Measurements from ENCODE around the gene TMEM132E.

TMEM132E gene

DNA sequence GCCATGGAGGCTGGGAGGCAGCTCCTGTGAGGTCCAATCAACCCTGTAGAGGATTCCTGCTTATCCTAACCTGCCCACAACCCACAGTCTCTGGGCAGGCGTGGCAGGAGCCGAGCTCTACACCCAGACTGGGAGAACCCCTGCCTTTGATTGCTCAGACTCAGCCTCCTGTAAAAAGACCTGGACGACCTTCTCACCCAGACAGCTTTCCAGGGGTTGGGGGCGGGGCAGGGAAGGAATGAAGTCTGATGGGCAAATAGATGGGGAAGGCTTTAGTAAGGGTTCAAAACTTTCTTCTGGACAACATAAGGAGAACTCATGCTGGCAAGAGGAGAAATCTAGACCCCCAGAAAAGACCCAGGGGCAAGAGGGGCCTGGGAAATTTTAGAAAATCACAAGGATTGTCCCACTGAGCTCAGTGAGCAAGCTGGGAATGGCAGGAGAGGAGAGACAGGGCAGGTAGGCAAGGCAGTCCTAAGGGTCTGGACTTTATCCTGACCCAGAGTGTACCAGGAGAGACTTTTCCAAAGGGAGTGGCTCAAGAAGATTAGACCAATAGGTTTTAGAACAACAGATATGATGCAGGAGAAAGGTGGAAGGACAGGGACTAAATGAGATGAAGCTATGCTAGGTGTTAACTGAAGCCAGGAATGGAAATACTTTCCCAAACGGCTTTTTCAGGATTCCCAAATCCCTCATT, 70.8 kb downstream of the TMEM132E start:
- H3K4me3 ChIP-seq (ENCODE audit: low read depth, low read length), result no peak overlapping the region
- no peak for DNase-seq (ENCODE audit: low read depth)
- TF ChIP-seq CTCF (conservative IDR thresholded peaks at IDR 0.05; ENCODE audit: low read depth, low read length), result no peak

- TF ChIP-seq CTCF (conservative IDR thresholded peaks at IDR 0.05; ENCODE audit: low read depth, low read length), result no peak
- no peak overlapping the region for H3K4me3 ChIP-seq (ENCODE audit: low read depth, low read length)
- no peak for DNase-seq (ENCODE audit: low read depth)
Measured at GRCh38 chr17:34651402-34651811, 72.0 kb downstream of the TMEM132E start.

GRCh38 chr17:34652021-34652555, 72.7 kb downstream of the TMEM132E start:
- no peak overlapping the region for H3K4me3 ChIP-seq (ENCODE audit: low read depth, low read length)
- DNase-seq (ENCODE audit: low read depth), result no peak
- TF ChIP-seq CTCF (conservative IDR thresholded peaks at IDR 0.05; ENCODE audit: low read depth, low read length), result no peak

- no peak for DNase-seq (ENCODE audit: low read depth)
- no peak for TF ChIP-seq CTCF (conservative IDR thresholded peaks at IDR 0.05; ENCODE audit: low read depth, low read length)
- H3K4me3 ChIP-seq (ENCODE audit: low read depth, low read length), result no peak overlapping the region
Measured at GRCh38 chr17:34653511-34653910, 74.1 kb downstream of the TMEM132E start.

- no peak overlapping the region for H3K4me3 ChIP-seq (ENCODE audit: low read depth, low read length)
- TF ChIP-seq CTCF (conservative IDR thresholded peaks at IDR 0.05; ENCODE audit: low read depth, low read length), result no peak
- DNase-seq (ENCODE audit: low read depth), result no peak
Measured at GRCh38 chr17:34654276-34654880, 75.0 kb downstream of the TMEM132E start.

GRCh38 chr17:34654881-34655276, 75.5 kb downstream of the TMEM132E start:
- TF ChIP-seq CTCF (conservative IDR thresholded peaks at IDR 0.05; ENCODE audit: low read depth, low read length), result no peak
- DNase-seq (ENCODE audit: low read depth), result no peak
- no peak overlapping the region for H3K4me3 ChIP-seq (ENCODE audit: low read depth, low read length)

GRCh38 chr17:34656801-34657200, 77.4 kb downstream of the TMEM132E start:
- DNase-seq (ENCODE audit: low read depth), result no peak
- H3K4me3 ChIP-seq (ENCODE audit: low read depth, low read length), result no peak overlapping the region
- no peak for TF ChIP-seq CTCF (conservative IDR thresholded peaks at IDR 0.05; ENCODE audit: low read depth, low read length)
